ENCODE measurements around the gene ERGIC1.

The ERGIC1 gene

GRCh38 chr5:172868924-172869591 is 35.0 kb downstream of the ERGIC1 start:
- H3K27ac ChIP-seq (ENCODE audit: low read depth, low read length): peak overlapping the region; percentile 74
- H3K27me3 ChIP-seq (ENCODE audit: control insufficient read depth, insufficient read depth, low read length): no peaks in the 10 kb centered on the region
- H3K36me3 ChIP-seq (ENCODE audit: control insufficient read depth, insufficient read depth, low read length): no peaks in the 10 kb centered on the region
- no peak overlapping the region for H3K9ac ChIP-seq (ENCODE audit: low read length)
- peaks cover 65% of the 10 kb centered on the region for H3K4me1 ChIP-seq (ENCODE audit: control insufficient read depth, insufficient read depth, low read length)
- H3K4me3 ChIP-seq (ENCODE audit: low read length): no peak overlapping the region

- H3K27me3 ChIP-seq (ENCODE audit: control insufficient read depth, insufficient read depth, low read length): no peaks in the 10 kb centered on the region
- no peak overlapping the region for H3K9ac ChIP-seq (ENCODE audit: low read length)
- H3K36me3 ChIP-seq (ENCODE audit: control insufficient read depth, insufficient read depth, low read length): no peaks in the 10 kb centered on the region
- H3K27ac ChIP-seq (ENCODE audit: low read depth, low read length): peak overlapping the region; percentile 74
- no peak overlapping the region for H3K4me3 ChIP-seq (ENCODE audit: low read length)
- peaks cover 65% of the 10 kb centered on the region for H3K4me1 ChIP-seq (ENCODE audit: control insufficient read depth, insufficient read depth, low read length)
Measured at GRCh38 chr5:172869691-172870090, 35.6 kb downstream of the ERGIC1 start.

- Histone ChIP-seq H3K27me3 (ENCODE audit: control insufficient read depth, insufficient read depth, low read length) (no peaks in the 10 kb centered on the region), H3K36me3 (ENCODE audit: control insufficient read depth, insufficient read depth, low read length) (no peaks in the 10 kb centered on the region), H3K4me1 (ENCODE audit: control insufficient read depth, insufficient read depth, low read length) (peaks cover 65% of the 10 kb centered on the region)
Measured at GRCh38 chr5:172870291-172870714, 36.3 kb downstream of the ERGIC1 start.

GRCh38 chr5:172870715-172871461 is 36.8 kb downstream of the ERGIC1 start:
- Histone ChIP-seq H3K4me3 (ENCODE audit: low read length) (no peak overlapping the region), H3K27me3 (ENCODE audit: control insufficient read depth, insufficient read depth, low read length) (no peaks in the 10 kb centered on the region), H3K36me3 (ENCODE audit: control insufficient read depth, insufficient read depth, low read length) (no peaks in the 10 kb centered on the region), H3K27ac (ENCODE audit: low read depth, low read length) (peak overlapping the region; percentile 95), H3K4me1 (ENCODE audit: control insufficient read depth, insufficient read depth, low read length) (peaks cover 65% of the 10 kb centered on the region), H3K9ac (ENCODE audit: low read length) (no peak overlapping the region)

More at GRCh38 chr5:172870291-172870714, 36.3 kb downstream of the ERGIC1 start:
- Histone ChIP-seq H3K27ac (ENCODE audit: low read depth, low read length) (peak overlapping the region; percentile 95), H3K9ac (ENCODE audit: low read length) (no peak overlapping the region), H3K4me3 (ENCODE audit: low read length) (no peak overlapping the region)

GRCh38 chr5:172871536-172871935 is 37.5 kb downstream of the ERGIC1 start:
- no peak overlapping the region for H3K9ac ChIP-seq (ENCODE audit: low read length)
- H3K27ac ChIP-seq (ENCODE audit: low read depth, low read length): peak overlapping the region; percentile 95
- H3K4me1 ChIP-seq (ENCODE audit: control insufficient read depth, insufficient read depth, low read length): peaks cover 62% of the 10 kb centered on the region
- no peaks in the 10 kb centered on the region for H3K36me3 ChIP-seq (ENCODE audit: control insufficient read depth, insufficient read depth, low read length)
- H3K27me3 ChIP-seq (ENCODE audit: control insufficient read depth, insufficient read depth, low read length): no peaks in the 10 kb centered on the region
- H3K4me3 ChIP-seq (ENCODE audit: low read length): no peak overlapping the region

- H3K36me3 ChIP-seq (ENCODE audit: control insufficient read depth, insufficient read depth, low read length): no peaks in the 10 kb centered on the region
- no peak overlapping the region for H3K4me3 ChIP-seq (ENCODE audit: low read length)
- peak overlapping the region; percentile 95 for H3K27ac ChIP-seq (ENCODE audit: low read depth, low read length)
- H3K9ac ChIP-seq (ENCODE audit: low read length): no peak overlapping the region
- no peaks in the 10 kb centered on the region for H3K27me3 ChIP-seq (ENCODE audit: control insufficient read depth, insufficient read depth, low read length)
- H3K4me1 ChIP-seq (ENCODE audit: control insufficient read depth, insufficient read depth, low read length): peaks cover 59% of the 10 kb centered on the region
Measured at GRCh38 chr5:172871982-172872381, 37.9 kb downstream of the ERGIC1 start.

- Histone ChIP-seq H3K9ac (ENCODE audit: low read length) (peak overlapping the region; percentile 2), H3K27me3 (ENCODE audit: control insufficient read depth, insufficient read depth, low read length) (no peaks in the 10 kb centered on the region), H3K4me1 (ENCODE audit: control insufficient read depth, insufficient read depth, low read length) (peaks cover 49% of the 10 kb centered on the region), H3K4me3 (ENCODE audit: low read length) (no peak overlapping the region), H3K36me3 (ENCODE audit: control insufficient read depth, insufficient read depth, low read length) (no peaks in the 10 kb centered on the region), H3K27ac (ENCODE audit: low read depth, low read length) (peak overlapping the region; percentile 95)
Measured at GRCh38 chr5:172872997-172873491, 39.0 kb downstream of the ERGIC1 start.

- Histone ChIP-seq H3K27me3 (ENCODE audit: control insufficient read depth, insufficient read depth, low read length) (no peaks in the 10 kb centered on the region), H3K4me1 (ENCODE audit: control insufficient read depth, insufficient read depth, low read length) (peaks cover 45% of the 10 kb centered on the region), H3K36me3 (ENCODE audit: control insufficient read depth, insufficient read depth, low read length) (no peaks in the 10 kb centered on the region), H3K9ac (ENCODE audit: low read length) (peak overlapping the region; percentile 2), H3K27ac (ENCODE audit: low read depth, low read length) (peak overlapping the region; percentile 95), H3K4me3 (ENCODE audit: low read length) (no peak overlapping the region)
Measured at GRCh38 chr5:172873513-172873912, 39.5 kb downstream of the ERGIC1 start.

GRCh38 chr5:172874647-172875504 is 40.8 kb downstream of the ERGIC1 start:
- no peak overlapping the region for H3K4me3 ChIP-seq (ENCODE audit: low read length)
- peaks cover 31% of the 10 kb centered on the region for H3K4me1 ChIP-seq (ENCODE audit: control insufficient read depth, insufficient read depth, low read length)
- H3K36me3 ChIP-seq (ENCODE audit: control insufficient read depth, insufficient read depth, low read length): no peaks in the 10 kb centered on the region
- no peak overlapping the region for H3K9ac ChIP-seq (ENCODE audit: low read length)
- no peaks in the 10 kb centered on the region for H3K27me3 ChIP-seq (ENCODE audit: control insufficient read depth, insufficient read depth, low read length)
- H3K27ac ChIP-seq (ENCODE audit: low read depth, low read length): no peak overlapping the region

GRCh38 chr5:172875505-172876279 is 41.6 kb downstream of the ERGIC1 start:
- peaks cover 24% of the 10 kb centered on the region for H3K4me1 ChIP-seq (ENCODE audit: control insufficient read depth, insufficient read depth, low read length)
- no peaks in the 10 kb centered on the region for H3K27me3 ChIP-seq (ENCODE audit: control insufficient read depth, insufficient read depth, low read length)
- no peaks in the 10 kb centered on the region for H3K36me3 ChIP-seq (ENCODE audit: control insufficient read depth, insufficient read depth, low read length)
- no peak overlapping the region for H3K9ac ChIP-seq (ENCODE audit: low read length)
- no peak overlapping the region for H3K4me3 ChIP-seq (ENCODE audit: low read length)
- no peak overlapping the region for H3K27ac ChIP-seq (ENCODE audit: low read depth, low read length)

GRCh38 chr5:172876578-172876977 is 42.5 kb downstream of the ERGIC1 start:
- Histone ChIP-seq H3K27me3 (ENCODE audit: control insufficient read depth, insufficient read depth, low read length) (no peaks in the 10 kb centered on the region), H3K27ac (ENCODE audit: low read depth, low read length) (no peak overlapping the region), H3K36me3 (ENCODE audit: control insufficient read depth, insufficient read depth, low read length) (no peaks in the 10 kb centered on the region), H3K4me3 (ENCODE audit: low read length) (no peak overlapping the region), H3K4me1 (ENCODE audit: control insufficient read depth, insufficient read depth, low read length) (peaks cover 17% of the 10 kb centered on the region), H3K9ac (ENCODE audit: low read length) (no peak overlapping the region)

Data from rectal smooth muscle tissue (tissue), 1 donor.